ENCODE measurements around the gene RNF157. TPM values are rescaled to one million over a fixed set of nuclear protein-coding genes. Genes with fewer than 3 reads are reported as not detected.

Gene RNF157
- total and polyA plus RNA-seq, 9 of the 15 experiments (the other 6 are each of a cell fraction or from before 2014, with no cell fraction given): 8.1 to 31.7 (median 20.8) TPM

DNA sequence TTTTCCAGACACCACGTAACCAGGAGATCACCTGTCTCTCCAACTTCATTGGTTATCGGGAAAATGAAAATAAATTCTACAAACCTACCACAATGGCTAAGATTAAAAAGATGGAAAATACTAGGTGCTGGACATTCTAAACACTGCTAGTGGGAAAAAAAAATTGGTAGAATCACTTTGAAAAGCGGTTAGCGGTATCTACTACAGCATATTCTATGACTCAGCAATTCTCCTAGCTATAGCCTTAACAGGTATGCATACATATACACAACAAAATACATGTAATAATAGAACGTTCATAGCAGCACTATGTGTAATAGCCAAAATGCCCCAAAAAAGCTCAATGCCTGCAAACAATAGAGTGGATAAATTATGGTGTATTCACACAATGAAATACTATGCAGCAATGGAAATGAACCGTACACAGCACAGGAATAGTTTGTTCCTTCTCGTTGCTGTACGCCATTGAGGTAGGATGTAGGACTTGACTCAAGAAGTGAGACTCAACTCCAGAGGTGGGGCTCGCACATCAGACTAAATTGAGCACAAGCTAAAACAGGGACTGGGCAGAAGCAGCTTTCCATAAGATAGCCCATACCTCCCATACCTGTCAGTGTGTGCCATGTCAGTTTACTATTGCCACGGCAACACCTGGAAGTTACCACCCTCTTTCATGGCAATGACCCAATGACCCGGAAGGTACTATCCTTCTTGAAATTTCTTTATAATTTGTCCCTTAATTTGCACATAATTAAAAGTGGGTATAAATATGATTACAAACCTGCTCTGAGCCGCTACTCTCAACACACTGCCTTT, 44.8 kb downstream of the RNF157 start (continued):
- TF ChIP-seq MYC (IDR thresholded peaks at IDR 0.05; ENCODE audit: low read depth, low read length) (no peak), MYC (CRISPR knock-in tag; IDR thresholded peaks at IDR 0.05; ENCODE audit: borderline replicate concordance, low read depth) (no peak), HDAC8 (tag; IDR thresholded peaks at IDR 0.05) (no peak), ZNF717 (CRISPR knock-in tag; IDR thresholded peaks at IDR 0.05) (no peak), IRF2 (CRISPR knock-in tag; IDR thresholded peaks at IDR 0.05) (no peak), SMAD1 (IDR thresholded peaks at IDR 0.05; ENCODE audit: low read depth, low read length, partially characterized antibody) (no peak), ILF3 (IDR thresholded peaks at IDR 0.05; ENCODE audit: borderline replicate concordance) (no peak), BDP1 (IDR thresholded peaks at IDR 0.05; ENCODE audit: insufficient read depth, insufficient read length) (no peak), SRSF9 (IDR thresholded peaks at IDR 0.05; ENCODE audit: borderline replicate concordance, low read depth, low read length) (no peak), TRIM24 (IDR thresholded peaks at IDR 0.05) (0 out of 4 replicates have a peak, but pooled peaks of 1 of the 2 experiments have one; percentile 8), SMAD2 (IDR thresholded peaks at IDR 0.05; ENCODE audit: low read depth, low read length) (no peak), ZNF561 (CRISPR knock-in tag; conservative IDR thresholded peaks at IDR 0.05) (no peak)
- TF ChIP-seq, protein P1, sequence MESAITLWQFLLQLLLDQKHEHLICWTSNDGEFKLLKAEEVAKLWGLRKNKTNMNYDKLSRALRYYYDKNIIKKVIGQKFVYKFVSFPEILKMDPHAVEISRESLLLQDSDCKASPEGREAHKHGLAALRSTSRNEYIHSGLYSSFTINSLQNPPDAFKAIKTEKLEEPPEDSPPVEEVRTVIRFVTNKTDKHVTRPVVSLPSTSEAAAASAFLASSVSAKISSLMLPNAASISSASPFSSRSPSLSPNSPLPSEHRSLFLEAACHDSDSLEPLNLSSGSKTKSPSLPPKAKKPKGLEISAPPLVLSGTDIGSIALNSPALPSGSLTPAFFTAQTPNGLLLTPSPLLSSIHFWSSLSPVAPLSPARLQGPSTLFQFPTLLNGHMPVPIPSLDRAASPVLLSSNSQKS (CRISPR knock-in tag; IDR thresholded peaks at IDR 0.05): no peak
- TF ChIP-seq, protein P2, sequence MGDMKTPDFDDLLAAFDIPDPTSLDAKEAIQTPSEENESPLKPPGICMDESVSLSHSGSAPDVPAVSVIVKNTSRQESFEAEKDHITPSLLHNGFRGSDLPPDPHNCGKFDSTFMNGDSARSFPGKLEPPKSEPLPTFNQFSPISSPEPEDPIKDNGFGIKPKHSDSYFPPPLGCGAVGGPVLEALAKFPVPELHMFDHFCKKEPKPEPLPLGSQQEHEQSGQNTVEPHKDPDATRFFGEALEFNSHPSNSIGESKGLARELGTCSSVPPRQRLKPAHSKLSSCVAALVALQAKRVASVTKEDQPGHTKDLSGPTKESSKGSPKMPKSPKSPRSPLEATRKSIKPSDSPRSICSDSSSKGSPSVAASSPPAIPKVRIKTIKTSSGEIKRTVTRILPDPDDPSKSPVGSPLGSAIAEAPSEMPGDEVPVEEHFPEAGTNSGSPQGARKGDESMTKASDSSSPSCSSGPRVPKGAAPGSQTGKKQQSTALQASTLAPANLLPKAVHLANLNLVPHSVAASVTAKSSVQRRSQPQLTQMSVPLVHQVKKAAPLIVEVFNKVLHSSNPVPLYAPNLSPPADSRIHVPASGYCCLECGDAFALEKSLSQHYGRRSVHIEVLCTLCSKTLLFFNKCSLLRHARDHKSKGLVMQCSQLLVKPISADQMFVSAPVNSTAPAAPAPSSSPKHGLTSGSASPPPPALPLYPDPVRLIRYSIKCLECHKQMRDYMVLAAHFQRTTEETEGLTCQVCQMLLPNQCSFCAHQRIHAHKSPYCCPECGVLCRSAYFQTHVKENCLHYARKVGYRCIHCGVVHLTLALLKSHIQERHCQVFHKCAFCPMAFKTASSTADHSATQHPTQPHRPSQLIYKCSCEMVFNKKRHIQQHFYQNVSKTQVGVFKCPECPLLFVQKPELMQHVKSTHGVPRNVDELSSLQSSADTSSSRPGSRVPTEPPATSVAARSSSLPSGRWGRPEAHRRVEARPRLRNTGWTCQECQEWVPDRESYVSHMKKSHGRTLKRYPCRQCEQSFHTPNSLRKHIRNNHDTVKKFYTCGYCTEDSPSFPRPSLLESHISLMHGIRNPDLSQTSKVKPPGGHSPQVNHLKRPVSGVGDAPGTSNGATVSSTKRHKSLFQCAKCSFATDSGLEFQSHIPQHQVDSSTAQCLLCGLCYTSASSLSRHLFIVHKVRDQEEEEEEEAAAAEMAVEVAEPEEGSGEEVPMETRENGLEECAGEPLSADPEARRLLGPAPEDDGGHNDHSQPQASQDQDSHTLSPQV (IDR thresholded peaks at IDR 0.05): peak; percentile 88
- TF ChIP-seq, protein P3, sequence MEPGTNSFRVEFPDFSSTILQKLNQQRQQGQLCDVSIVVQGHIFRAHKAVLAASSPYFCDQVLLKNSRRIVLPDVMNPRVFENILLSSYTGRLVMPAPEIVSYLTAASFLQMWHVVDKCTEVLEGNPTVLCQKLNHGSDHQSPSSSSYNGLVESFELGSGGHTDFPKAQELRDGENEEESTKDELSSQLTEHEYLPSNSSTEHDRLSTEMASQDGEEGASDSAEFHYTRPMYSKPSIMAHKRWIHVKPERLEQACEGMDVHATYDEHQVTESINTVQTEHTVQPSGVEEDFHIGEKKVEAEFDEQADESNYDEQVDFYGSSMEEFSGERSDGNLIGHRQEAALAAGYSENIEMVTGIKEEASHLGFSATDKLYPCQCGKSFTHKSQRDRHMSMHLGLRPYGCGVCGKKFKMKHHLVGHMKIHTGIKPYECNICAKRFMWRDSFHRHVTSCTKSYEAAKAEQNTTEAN (CRISPR knock-in tag; IDR thresholded peaks at IDR 0.05): no peak
- TF ChIP-seq, protein P4, sequence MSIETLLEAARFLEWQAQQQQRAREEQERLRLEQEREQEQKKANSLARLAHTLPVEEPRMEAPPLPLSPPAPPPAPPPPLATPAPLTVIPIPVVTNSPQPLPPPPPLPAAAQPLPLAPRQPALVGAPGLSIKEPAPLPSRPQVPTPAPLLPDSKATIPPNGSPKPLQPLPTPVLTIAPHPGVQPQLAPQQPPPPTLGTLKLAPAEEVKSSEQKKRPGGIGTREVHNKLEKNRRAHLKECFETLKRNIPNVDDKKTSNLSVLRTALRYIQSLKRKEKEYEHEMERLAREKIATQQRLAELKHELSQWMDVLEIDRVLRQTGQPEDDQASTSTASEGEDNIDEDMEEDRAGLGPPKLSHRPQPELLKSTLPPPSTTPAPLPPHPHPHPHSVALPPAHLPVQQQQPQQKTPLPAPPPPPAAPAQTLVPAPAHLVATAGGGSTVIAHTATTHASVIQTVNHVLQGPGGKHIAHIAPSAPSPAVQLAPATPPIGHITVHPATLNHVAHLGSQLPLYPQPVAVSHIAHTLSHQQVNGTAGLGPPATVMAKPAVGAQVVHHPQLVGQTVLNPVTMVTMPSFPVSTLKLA (conservative IDR thresholded peaks at IDR 0.05): peak in 1 of 2 experiments; percentile 25; a peak in 1 of 4 replicates
- TF ChIP-seq, protein P5, sequence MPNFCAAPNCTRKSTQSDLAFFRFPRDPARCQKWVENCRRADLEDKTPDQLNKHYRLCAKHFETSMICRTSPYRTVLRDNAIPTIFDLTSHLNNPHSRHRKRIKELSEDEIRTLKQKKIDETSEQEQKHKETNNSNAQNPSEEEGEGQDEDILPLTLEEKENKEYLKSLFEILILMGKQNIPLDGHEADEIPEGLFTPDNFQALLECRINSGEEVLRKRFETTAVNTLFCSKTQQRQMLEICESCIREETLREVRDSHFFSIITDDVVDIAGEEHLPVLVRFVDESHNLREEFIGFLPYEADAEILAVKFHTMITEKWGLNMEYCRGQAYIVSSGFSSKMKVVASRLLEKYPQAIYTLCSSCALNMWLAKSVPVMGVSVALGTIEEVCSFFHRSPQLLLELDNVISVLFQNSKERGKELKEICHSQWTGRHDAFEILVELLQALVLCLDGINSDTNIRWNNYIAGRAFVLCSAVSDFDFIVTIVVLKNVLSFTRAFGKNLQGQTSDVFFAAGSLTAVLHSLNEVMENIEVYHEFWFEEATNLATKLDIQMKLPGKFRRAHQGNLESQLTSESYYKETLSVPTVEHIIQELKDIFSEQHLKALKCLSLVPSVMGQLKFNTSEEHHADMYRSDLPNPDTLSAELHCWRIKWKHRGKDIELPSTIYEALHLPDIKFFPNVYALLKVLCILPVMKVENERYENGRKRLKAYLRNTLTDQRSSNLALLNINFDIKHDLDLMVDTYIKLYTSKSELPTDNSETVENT (CRISPR knock-in tag; IDR thresholded peaks at IDR 0.05): no peak
